ENCODE measurements around the gene PLSCR1. TPM values are rescaled to one million over a fixed set of nuclear protein-coding genes. Genes with fewer than 3 reads are reported as not detected.

Gene PLSCR1
- total RNA-seq, 2 donors from 2014 or later, result 35.0 to 90.1 TPM

GRCh38 chr3:146550743-146551510 lies 6.5 kb upstream of the PLSCR1 start:
- WGBS, result 76% methylated on average over 5 of the region's 5 CpGs
- intact Hi-C loops (cut with DNase I), result no loop called here
- Histone ChIP-seq H3K4me3 (no peak overlapping the region), H3K27me3 (replicated peaks; ENCODE audit: insufficient read depth) (no peaks in the 10 kb centered on the region), H3K4me1 (replicated peaks) (no peaks in the 10 kb centered on the region), H3K36me3 (no peaks in the 10 kb centered on the region), H3K9me3 (no peaks in the 10 kb centered on the region), H3K27ac (no peak overlapping the region)
- no peak for DNase-seq (ENCODE audit: low spot score)
- no peak for TF ChIP-seq POLR2A (IDR thresholded peaks at IDR 0.05)
- no peak for TF ChIP-seq CTCF (IDR thresholded peaks at IDR 0.05)
- no peak for TF ChIP-seq POLR2AphosphoS5 (IDR thresholded peaks at IDR 0.05)

- intact Hi-C loops (cut with DNase I), result no loop called here
- no peak overlapping the region for H3K27ac ChIP-seq
- no peaks in the 10 kb centered on the region for H3K36me3 ChIP-seq
- TF ChIP-seq CTCF (IDR thresholded peaks at IDR 0.05) (no peak), POLR2AphosphoS5 (IDR thresholded peaks at IDR 0.05) (no peak), POLR2A (IDR thresholded peaks at IDR 0.05) (no peak)
- H3K9me3 ChIP-seq, result no peaks in the 10 kb centered on the region
- DNase-seq (ENCODE audit: low spot score), result no peak
- no peak overlapping the region for H3K4me3 ChIP-seq
- no peaks in the 10 kb centered on the region for H3K4me1 ChIP-seq (replicated peaks)
- no peaks in the 10 kb centered on the region for H3K27me3 ChIP-seq (replicated peaks; ENCODE audit: insufficient read depth)
Observed at GRCh38 chr3:146550070-146550615, 5.7 kb upstream of the PLSCR1 start.

- intact Hi-C loops (cut with DNase I), result no loop called here
- Histone ChIP-seq H3K27ac (no peak overlapping the region), H3K4me3 (no peak overlapping the region), H3K9me3 (no peaks in the 10 kb centered on the region), H3K36me3 (no peaks in the 10 kb centered on the region), H3K27me3 (replicated peaks; ENCODE audit: insufficient read depth) (no peaks in the 10 kb centered on the region), H3K4me1 (replicated peaks) (no peaks in the 10 kb centered on the region)
- no peak for TF ChIP-seq POLR2AphosphoS5 (IDR thresholded peaks at IDR 0.05)
- TF ChIP-seq CTCF (IDR thresholded peaks at IDR 0.05), result no peak
- no peak for TF ChIP-seq POLR2A (IDR thresholded peaks at IDR 0.05)
- DNase-seq (ENCODE audit: low spot score), result no peak
Observed at GRCh38 chr3:146547235-146547835, 2.9 kb upstream of the PLSCR1 start.

- no peak for DNase-seq (ENCODE audit: low spot score)
- TF ChIP-seq POLR2AphosphoS5 (IDR thresholded peaks at IDR 0.05), result no peak
- TF ChIP-seq CTCF (IDR thresholded peaks at IDR 0.05), result no peak
- TF ChIP-seq POLR2A (IDR thresholded peaks at IDR 0.05), result no peak
- no peak overlapping the region for H3K27ac ChIP-seq
- H3K27me3 ChIP-seq (replicated peaks; ENCODE audit: insufficient read depth), result no peaks in the 10 kb centered on the region
- H3K36me3 ChIP-seq, result no peaks in the 10 kb centered on the region
- no peak overlapping the region for H3K4me3 ChIP-seq
- intact Hi-C loops (cut with DNase I), result no loop called here
- no peaks in the 10 kb centered on the region for H3K9me3 ChIP-seq
- H3K4me1 ChIP-seq (replicated peaks), result no peaks in the 10 kb centered on the region
- 58% methylated on average over 1 of the region's 1 CpG for WGBS
Observed at GRCh38 chr3:146546366-146546965, 2.1 kb upstream of the PLSCR1 start.

Measured in prostate gland (tissue), 2 donors.